DND-41 (cell line): ENCODE data around the gene SP9.

Experiments used
- EZH2 ChIP-seq: IDR thresholded peaks from 3 replicates; pipeline ENCODE4 v1.6.1; 2012; ENCODE audit warnings: borderline replicate concordance, low read depth, mild to moderate bottlenecking, moderate library complexity, low read length, inconsistent platforms; ENCODE audit not compliant: severe bottlenecking
- TF ChIP-seq, protein P1 (sequence below): IDR thresholded peaks from 2 replicates; pipeline ENCODE4 v1.5.1; 2012; ENCODE audit warnings: borderline replicate concordance, low read length, moderate library complexity, mild to moderate bottlenecking; ENCODE audit not compliant: poor library complexity, severe bottlenecking; ENCODE audit errors: extremely low read depth

DNA sequence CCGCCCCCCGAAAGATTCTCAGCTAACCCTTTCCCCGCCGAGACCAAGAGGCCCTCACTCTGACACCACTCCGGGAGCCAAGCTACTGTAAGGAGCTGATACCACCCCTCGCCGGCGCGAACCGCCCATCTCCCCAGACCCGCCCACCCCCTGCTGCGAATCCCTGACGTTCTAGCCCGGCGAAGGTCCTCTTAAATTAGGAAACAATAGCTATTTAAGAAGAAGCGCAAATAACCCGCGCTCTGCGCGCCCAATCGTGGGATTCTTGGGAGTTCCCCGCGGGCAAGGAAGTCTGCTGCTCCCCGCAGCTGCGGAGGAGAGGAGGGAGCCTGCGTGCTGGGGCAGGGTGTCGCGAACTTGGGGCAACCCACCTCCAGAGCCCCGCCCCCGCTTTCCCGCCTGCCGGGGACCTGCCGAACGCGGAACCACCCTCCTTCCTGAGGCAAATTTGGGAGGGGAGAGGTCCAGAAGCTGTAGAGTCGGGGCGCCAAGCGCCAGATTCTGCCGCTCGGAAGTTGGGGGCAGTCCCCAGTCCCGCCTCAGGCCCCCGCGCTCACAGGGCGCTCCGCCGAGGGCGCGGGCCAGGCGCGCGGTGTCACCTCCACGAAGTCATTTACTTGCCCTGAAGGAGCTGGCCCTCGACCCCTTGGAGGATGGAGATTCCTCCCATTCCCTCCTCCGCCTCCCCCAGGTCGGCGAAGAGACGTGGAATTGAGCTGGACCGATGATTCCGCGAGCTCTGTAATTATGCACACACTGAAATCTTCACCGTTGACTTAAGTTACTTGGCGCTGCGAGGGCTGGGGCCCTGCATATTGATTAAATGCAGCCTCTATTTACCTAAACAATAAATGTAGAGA, 8.4 kb upstream of the SP9 start:
- TF ChIP-seq, protein P1, sequence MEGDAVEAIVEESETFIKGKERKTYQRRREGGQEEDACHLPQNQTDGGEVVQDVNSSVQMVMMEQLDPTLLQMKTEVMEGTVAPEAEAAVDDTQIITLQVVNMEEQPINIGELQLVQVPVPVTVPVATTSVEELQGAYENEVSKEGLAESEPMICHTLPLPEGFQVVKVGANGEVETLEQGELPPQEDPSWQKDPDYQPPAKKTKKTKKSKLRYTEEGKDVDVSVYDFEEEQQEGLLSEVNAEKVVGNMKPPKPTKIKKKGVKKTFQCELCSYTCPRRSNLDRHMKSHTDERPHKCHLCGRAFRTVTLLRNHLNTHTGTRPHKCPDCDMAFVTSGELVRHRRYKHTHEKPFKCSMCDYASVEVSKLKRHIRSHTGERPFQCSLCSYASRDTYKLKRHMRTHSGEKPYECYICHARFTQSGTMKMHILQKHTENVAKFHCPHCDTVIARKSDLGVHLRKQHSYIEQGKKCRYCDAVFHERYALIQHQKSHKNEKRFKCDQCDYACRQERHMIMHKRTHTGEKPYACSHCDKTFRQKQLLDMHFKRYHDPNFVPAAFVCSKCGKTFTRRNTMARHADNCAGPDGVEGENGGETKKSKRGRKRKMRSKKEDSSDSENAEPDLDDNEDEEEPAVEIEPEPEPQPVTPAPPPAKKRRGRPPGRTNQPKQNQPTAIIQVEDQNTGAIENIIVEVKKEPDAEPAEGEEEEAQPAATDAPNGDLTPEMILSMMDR, result no peak
- TF ChIP-seq EZH2, result no peak
